Gastrocnemius medialis (tissue), 4 donors: ENCODE data around the gene TM9SF1. TPM values are rescaled to one million over a fixed set of nuclear protein-coding genes. Genes with fewer than 3 reads are reported as not detected.
"Not testable (repeated sequence)": the region's sequence is repeated elsewhere in the genome, so short reads cannot be mapped to it uniquely, and the experiment has no call there.

Source experiments
- ATAC-seq, 2 donors: fragments of 150-250 bp; one replicate each; pipeline ENCODE4 v1.9.1; 2016
- DNase-seq, 2 donors: peaks; one replicate each; pipeline ENCODE4 v3.0.0-alpha.2; 2019
- H3K27ac ChIP-seq, 4 donors: fragments of 200-600 bp; sonication (generic); 1 replicate in 1 of 4; 2 replicates in 3 of 4; pipeline ENCODE4 v1.5.1; 2016 to 2018; ENCODE audit warnings: mild to moderate bottlenecking in 2 of 4, moderate library complexity in 1 of 4
- H3K27me3 ChIP-seq, 3 donors: fragments of 200-600 bp; sonication (generic) in 2 of 3; 1 replicate in 1 of 3; 2 replicates in 2 of 3; pipeline versions ENCODE4 v1.5.1 to v1.6.0; 2016 to 2019; ENCODE audit warnings: mild to moderate bottlenecking in 1 of 3, moderate library complexity in 1 of 3
- H3K36me3 ChIP-seq, 2 donors: fragments of 200-600 bp; sonication (generic) in 1 of 2; one replicate each; pipeline ENCODE4 v1.5.1; 2017 to 2018
- H3K4me1 ChIP-seq, 2 donors: fragments of 200-600 bp; sonication (generic) in 1 of 2; one replicate each; pipeline ENCODE4 v1.5.1; 2016 to 2017; ENCODE audit warnings: mild to moderate bottlenecking in 2 of 2
- H3K4me3 ChIP-seq, 4 donors: fragments of 200-600 bp; sonication (generic) in 3 of 4; 1 replicate in 1 of 4; 2 replicates in 3 of 4; pipeline ENCODE4 v1.5.1; 2016 to 2019; ENCODE audit warnings: mild to moderate bottlenecking in 2 of 4
- H3K9me3 ChIP-seq, 3 donors: fragments of 200-600 bp; sonication (generic) in 2 of 3; 1 replicate in 1 of 3; 2 replicates in 2 of 3; pipeline ENCODE4 v1.5.1; 2016 to 2019
- POLR2A ChIP-seq, 2 donors: fragments of 450-650 bp; IDR thresholded peaks; one replicate each; pipeline ENCODE4 v1.6.1; 2017; ENCODE audit warnings: antibody characterized with exemption in 2 of 2, mild to moderate bottlenecking in 2 of 2, moderate library complexity in 2 of 2
- in situ Hi-C, 4 donors: fragments of 200-750 bp; cut with MboI; loops; one replicate each; pipeline versions ENCODE4 v1.15.0 to v1.8.0; 2017; ENCODE audit warnings: low sequenced_read_pairs in 4 of 4
- intact Hi-C: fragments of 100-400 bp; cut with DNase I; formaldehyde crosslinking; loops from one replicate; pipeline ENCODE4 v1.15.1; 2023; ENCODE audit warnings: low total_unique reads
- total RNA-seq, 4 donors: library from RNA; depleted of rRNA; stranded (reverse); fragments of >200 nt; gene quantifications; one replicate each; pipeline versions ENCODE4 v1.1.0 to v1.2.3, GENCODE V29; 2016
- TF ChIP-seq, protein P1 (sequence below), 5 experiments: fragments of 450-650 bp in 3 of 5; fragments of 200-600 bp in 2 of 5; sonication (generic) in 2 of 5; IDR thresholded peaks in 4 of 5; conservative IDR thresholded peaks in 1 of 5; 1 replicate in 4 of 5; 2 replicates in 1 of 5; pipeline ENCODE4 v1.5.1; 2016 to 2019; ENCODE audit warnings: antibody characterized with exemption in 5 of 5, mild to moderate bottlenecking in 3 of 5, moderate library complexity in 3 of 5

TM9SF1 gene
- total RNA-seq, 4 donors from 2014 or later: 31.4 to 46.4 (median 36.7) TPM

DNA sequence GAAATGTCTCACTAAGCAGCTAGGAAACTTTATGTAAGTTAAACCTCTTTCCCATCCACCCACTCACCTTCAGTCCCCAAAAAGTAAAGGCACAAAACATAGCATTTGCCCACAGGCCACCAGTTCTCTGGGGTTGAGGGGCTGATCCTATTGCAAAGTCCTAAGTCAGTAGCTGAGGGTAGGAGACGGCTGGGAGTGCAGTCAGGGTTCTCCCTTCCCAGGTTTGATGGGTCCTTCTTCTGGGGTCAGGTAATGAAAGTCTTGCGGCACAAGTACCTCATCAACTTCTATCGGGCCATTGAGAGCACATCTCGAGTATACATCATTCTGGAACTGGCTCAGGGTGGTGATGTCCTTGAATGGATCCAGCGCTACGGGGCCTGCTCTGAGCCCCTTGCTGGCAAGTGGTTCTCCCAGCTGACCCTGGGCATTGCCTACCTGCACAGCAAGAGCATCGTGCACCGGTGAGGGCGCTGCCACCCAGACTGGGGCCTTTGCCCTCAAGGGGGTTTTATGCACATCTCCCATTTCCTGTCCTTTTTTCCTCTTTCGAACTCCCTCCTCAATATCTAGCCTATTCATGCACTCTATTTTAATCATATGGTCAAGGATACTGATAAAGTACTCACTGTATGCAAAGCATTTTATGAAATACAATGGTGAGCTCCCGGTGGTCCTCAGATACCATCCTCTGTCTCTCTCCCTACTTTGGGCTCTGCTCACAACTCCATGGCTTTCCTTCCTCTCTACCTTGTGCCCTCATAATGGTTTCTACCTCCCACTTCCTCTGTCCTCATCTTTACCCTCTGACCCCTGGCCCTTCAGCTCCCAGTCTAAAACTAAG is 11.2 kb upstream of the TM9SF1 start:
- no peaks in the 10 kb centered on the region for H3K4me1 ChIP-seq
- no peak overlapping the region for H3K27ac ChIP-seq
- in situ Hi-C loops: no loop called here
- H3K4me3 ChIP-seq: no peak overlapping the region
- intact Hi-C loops: no loop called here
- no peaks in the 10 kb centered on the region for H3K9me3 ChIP-seq
- H3K27me3 ChIP-seq: no peaks in the 10 kb centered on the region
- H3K36me3 ChIP-seq: peaks cover 5 to 55% of the 10 kb centered on the region in 2 donors
- DNase-seq (no peak), ATAC-seq (no peak)
- TF ChIP-seq, protein P1, sequence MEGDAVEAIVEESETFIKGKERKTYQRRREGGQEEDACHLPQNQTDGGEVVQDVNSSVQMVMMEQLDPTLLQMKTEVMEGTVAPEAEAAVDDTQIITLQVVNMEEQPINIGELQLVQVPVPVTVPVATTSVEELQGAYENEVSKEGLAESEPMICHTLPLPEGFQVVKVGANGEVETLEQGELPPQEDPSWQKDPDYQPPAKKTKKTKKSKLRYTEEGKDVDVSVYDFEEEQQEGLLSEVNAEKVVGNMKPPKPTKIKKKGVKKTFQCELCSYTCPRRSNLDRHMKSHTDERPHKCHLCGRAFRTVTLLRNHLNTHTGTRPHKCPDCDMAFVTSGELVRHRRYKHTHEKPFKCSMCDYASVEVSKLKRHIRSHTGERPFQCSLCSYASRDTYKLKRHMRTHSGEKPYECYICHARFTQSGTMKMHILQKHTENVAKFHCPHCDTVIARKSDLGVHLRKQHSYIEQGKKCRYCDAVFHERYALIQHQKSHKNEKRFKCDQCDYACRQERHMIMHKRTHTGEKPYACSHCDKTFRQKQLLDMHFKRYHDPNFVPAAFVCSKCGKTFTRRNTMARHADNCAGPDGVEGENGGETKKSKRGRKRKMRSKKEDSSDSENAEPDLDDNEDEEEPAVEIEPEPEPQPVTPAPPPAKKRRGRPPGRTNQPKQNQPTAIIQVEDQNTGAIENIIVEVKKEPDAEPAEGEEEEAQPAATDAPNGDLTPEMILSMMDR (IDR thresholded peaks at IDR 0.05 in 4 of 5, conservative IDR thresholded peaks at IDR 0.05 in 1 of 5): no peak

GRCh38 chr14:24204163-24205146 is 9.2 kb upstream of the TM9SF1 start:
- Histone ChIP-seq H3K9me3 (no peaks in the 10 kb centered on the region), H3K4me3 (no peak overlapping the region), H3K36me3 (peaks cover 5 to 35% of the 10 kb centered on the region in 2 donors), H3K4me1 (no peaks in the 10 kb centered on the region), H3K27me3 (no peaks in the 10 kb centered on the region), H3K27ac (no peak overlapping the region)
- no peak for ATAC-seq
- no peak for TF ChIP-seq POLR2A (IDR thresholded peaks at IDR 0.05)
- TF ChIP-seq, protein P1 (IDR thresholded peaks at IDR 0.05 in 4 of 5, conservative IDR thresholded peaks at IDR 0.05 in 1 of 5): no peak
- intact Hi-C loops (no loop called here), in situ Hi-C loops (no loop called here)
- DNase-seq: no peak

DNA sequence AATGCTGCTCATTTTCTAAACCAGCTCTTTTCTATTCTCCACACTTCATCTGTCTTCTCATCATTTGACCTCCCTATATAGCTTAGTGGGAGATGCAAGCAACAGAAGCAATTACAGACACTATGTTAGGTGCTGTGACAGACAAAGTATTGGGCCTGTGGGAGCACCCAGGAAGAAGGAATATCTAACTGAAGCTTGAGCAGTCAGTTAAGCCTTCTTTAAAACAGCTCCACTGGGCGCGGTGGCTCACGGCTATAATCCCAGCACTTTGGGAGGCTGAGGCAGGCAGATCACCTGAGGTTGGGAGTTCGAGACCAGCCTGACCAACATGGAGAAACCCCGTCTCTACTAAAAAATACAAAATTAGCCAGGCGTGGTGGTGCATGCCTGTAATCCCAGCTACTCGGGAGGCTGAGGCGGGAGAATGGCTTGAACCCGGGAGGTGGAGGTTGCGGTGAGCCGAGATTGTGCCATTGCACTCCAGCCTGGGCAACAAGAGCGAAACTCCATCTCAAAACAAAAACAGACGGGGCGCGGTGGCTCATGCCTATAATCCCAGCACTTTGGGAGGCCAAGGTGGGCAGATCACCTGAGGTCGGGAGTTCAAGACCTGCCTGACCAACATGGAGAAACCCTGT is 8.1 kb upstream of the TM9SF1 start:
- intact Hi-C loops: not testable (repeated sequence)

GRCh38 chr14:24202538-24202937 is 7.3 kb upstream of the TM9SF1 start:
- H3K4me1 ChIP-seq, H3K4me3 ChIP-seq, H3K9me3 ChIP-seq, intact Hi-C loops, DNase-seq, H3K27ac ChIP-seq, H3K27me3 ChIP-seq, ATAC-seq, in situ Hi-C loops: not testable (repeated sequence)
- peaks cover 0 to 19% of the 10 kb centered on the region in 2 donors for H3K36me3 ChIP-seq

More for the DNA sequence above, 8.1 kb upstream of the TM9SF1 start:
- H3K27me3 ChIP-seq, H3K4me1 ChIP-seq, H3K27ac ChIP-seq, ATAC-seq, DNase-seq, H3K4me3 ChIP-seq, H3K9me3 ChIP-seq, in situ Hi-C loops: not testable (repeated sequence)
- peaks cover under 1 to 27% of the 10 kb centered on the region in 2 donors for H3K36me3 ChIP-seq

- intact Hi-C loops (no loop called here), in situ Hi-C loops (no loop called here)
- Histone ChIP-seq H3K36me3 (peaks cover 0 to 4% of the 10 kb centered on the region in 2 donors), H3K27ac (no peak overlapping the region), H3K4me1 (peaks cover 21% of the 10 kb centered on the region in 2 donors), H3K4me3 (no peak overlapping the region), H3K9me3 (no peaks in the 10 kb centered on the region), H3K27me3 (no peaks in the 10 kb centered on the region)
- ATAC-seq (no peak), DNase-seq (no peak)
- TF ChIP-seq, protein P1 (IDR thresholded peaks at IDR 0.05 in 4 of 5, conservative IDR thresholded peaks at IDR 0.05 in 1 of 5): no peak
- TF ChIP-seq POLR2A (IDR thresholded peaks at IDR 0.05): no peak
These were observed 3.7 kb upstream of the TM9SF1 start for GRCh38 chr14:24198814-24199524.
